GM12878 (cell line): Measurements from ENCODE around the gene GRM7.

Experiments used
- NFYB ChIP-seq: IDR thresholded peaks from 2 replicates; pipeline ENCODE4 v1.6.1; 2011; ENCODE audit warnings: low read depth, mild to moderate bottlenecking, low read length, improper control_type of control experiment, moderate library complexity; ENCODE audit not compliant: insufficient read depth
- POLR2A ChIP-seq: IDR thresholded peaks from 2 replicates; pipeline ENCODE4 v1.6.1; 2011; ENCODE audit warnings: low read depth, mild to moderate bottlenecking, low read length
- RCOR1 ChIP-seq: conservative IDR thresholded peaks from 2 replicates; pipeline ENCODE4 v1.6.1; 2012; ENCODE audit warnings: low read depth, low read length, improper control_type of control experiment
- TAF1 ChIP-seq: IDR thresholded peaks from 2 replicates; pipeline ENCODE4 v1.6.1; 2011; ENCODE audit warnings: mild to moderate bottlenecking, low read depth, low read length, borderline replicate concordance
- ZBTB33 ChIP-seq: fragments of 450-650 bp; IDR thresholded peaks from 2 replicates; pipeline ENCODE4 v1.6.1; 2017; ENCODE audit warnings: mild to moderate bottlenecking
- ZNF217 ChIP-seq: fragments of 450-650 bp; IDR thresholded peaks from 2 replicates; pipeline ENCODE4 v1.6.1; 2017; ENCODE audit warnings: antibody characterized with exemption, mild to moderate bottlenecking
- TF ChIP-seq, protein P1 (sequence below): IDR thresholded peaks from 2 replicates; pipeline ENCODE4 v1.6.1; 2012; ENCODE audit warnings: low read length, inconsistent platforms

DNA sequence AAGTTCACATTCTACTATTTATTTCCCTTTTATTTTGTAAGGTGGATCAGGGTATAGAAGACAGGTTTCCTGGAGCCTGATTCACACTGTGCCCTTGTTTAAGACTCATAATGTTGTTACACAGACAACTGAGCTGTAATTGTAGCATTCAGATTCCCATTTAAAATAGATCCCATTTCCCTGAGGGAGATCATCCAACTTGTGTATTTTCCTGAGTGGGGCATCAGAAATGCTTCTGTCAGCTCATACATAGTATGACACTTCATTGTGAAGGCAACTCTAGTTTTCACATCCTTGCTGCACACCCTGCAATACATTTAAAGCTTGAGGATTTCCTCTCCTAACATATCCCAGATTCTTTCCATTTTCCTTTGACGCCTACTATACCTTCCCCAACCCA is 659.7 kb downstream of the GRM7 start:
- TF ChIP-seq, protein P1, sequence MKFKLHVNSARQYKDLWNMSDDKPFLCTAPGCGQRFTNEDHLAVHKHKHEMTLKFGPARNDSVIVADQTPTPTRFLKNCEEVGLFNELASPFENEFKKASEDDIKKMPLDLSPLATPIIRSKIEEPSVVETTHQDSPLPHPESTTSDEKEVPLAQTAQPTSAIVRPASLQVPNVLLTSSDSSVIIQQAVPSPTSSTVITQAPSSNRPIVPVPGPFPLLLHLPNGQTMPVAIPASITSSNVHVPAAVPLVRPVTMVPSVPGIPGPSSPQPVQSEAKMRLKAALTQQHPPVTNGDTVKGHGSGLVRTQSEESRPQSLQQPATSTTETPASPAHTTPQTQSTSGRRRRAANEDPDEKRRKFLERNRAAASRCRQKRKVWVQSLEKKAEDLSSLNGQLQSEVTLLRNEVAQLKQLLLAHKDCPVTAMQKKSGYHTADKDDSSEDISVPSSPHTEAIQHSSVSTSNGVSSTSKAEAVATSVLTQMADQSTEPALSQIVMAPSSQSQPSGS: no peak
- no peak for TF ChIP-seq TAF1
- TF ChIP-seq NFYB: no peak
- TF ChIP-seq POLR2A: no peak
- no peak for TF ChIP-seq ZNF217
- no peak for TF ChIP-seq RCOR1
- TF ChIP-seq ZBTB33: no peak
